AG09309 (cell line): ENCODE results near the gene MICOS13.

Experiments used
- DNase-seq: peaks from one replicate; pipeline ENCODE4 v3.0.0-alpha.2; 2010; ENCODE audit warnings: low read depth
- H3K4me3 ChIP-seq: 2 replicates; pipeline ENCODE4 v1.5.1; 2011; ENCODE audit warnings: mild to moderate bottlenecking, low read depth, low read length, moderate library complexity; ENCODE audit not compliant: control insufficient read depth
- CTCF ChIP-seq: IDR thresholded peaks from 2 replicates; pipeline ENCODE4 v1.5.1; 2011; ENCODE audit warnings: mild to moderate bottlenecking, low read depth, low read length, inconsistent platforms; ENCODE audit not compliant: insufficient read depth, control insufficient read depth; ENCODE audit errors: missing control alignments

The MICOS13 gene

GRCh38 chr19:5652261-5652660 is 28.1 kb downstream of the MICOS13 start:
- no peak overlapping the region for H3K4me3 ChIP-seq
- no peak for DNase-seq
- TF ChIP-seq CTCF: no peak

GRCh38 chr19:5651361-5651760 is 29.0 kb downstream of the MICOS13 start:
- no peak for DNase-seq
- TF ChIP-seq CTCF: no peak
- H3K4me3 ChIP-seq: no peak overlapping the region

GRCh38 chr19:5648464-5648863 is 31.9 kb downstream of the MICOS13 start:
- TF ChIP-seq CTCF: no peak
- DNase-seq: no peak
- H3K4me3 ChIP-seq: no peak overlapping the region

- no peak for DNase-seq
- H3K4me3 ChIP-seq: no peak overlapping the region
- no peak for TF ChIP-seq CTCF
Observed at GRCh38 chr19:5646703-5647102, 33.6 kb downstream of the MICOS13 start.

- TF ChIP-seq CTCF: no peak
- no peak overlapping the region for H3K4me3 ChIP-seq
- no peak for DNase-seq
Observed at GRCh38 chr19:5645409-5645808, 34.9 kb downstream of the MICOS13 start.

- TF ChIP-seq CTCF: no peak
- no peak overlapping the region for H3K4me3 ChIP-seq
- DNase-seq: peak; percentile 8
Observed at GRCh38 chr19:5644037-5644436, 36.3 kb downstream of the MICOS13 start.

GRCh38 chr19:5643060-5643459 is 37.3 kb downstream of the MICOS13 start:
- no peak for DNase-seq
- H3K4me3 ChIP-seq: no peak overlapping the region
- no peak for TF ChIP-seq CTCF
